NCI-H146 treated with DMSO at 0.1 percent for 48 hours (cell line): ENCODE results near the gene POLK.
"Not testable (repeated sequence)": the region's sequence is repeated elsewhere in the genome, so short reads cannot be mapped to it uniquely, and the experiment has no call there.

Experiments
- DNase-seq: peaks from one replicate; lab custom pipeline; 2025; ENCODE audit not compliant: unreplicated experiment; lab: John Stamatoyannopoulos, UW

POLK gene

GRCh38 chr5:75607341-75607740 lies 95.7 kb downstream of the POLK start:
- DNase-seq: not testable (repeated sequence)

DNA sequence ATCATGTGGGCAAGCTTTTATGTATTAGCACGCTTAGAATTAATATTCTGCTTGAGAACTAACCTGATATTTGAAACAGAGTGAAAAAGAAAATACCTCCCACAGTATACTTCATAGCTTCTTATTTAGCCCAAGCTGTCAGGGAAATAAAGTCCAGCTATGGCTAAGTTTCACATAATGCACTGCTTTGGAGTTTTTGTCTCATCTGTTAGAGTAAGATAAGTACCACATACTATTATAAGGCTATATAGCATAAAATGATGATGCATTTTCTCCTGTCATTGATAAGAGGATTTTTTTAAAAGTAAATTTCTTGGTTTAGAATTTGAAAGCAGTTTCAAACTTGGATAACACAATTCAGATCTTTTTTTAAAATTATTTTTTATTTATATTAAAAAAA lies 97.2 kb downstream of the POLK start:
- no peak for DNase-seq

DNA sequence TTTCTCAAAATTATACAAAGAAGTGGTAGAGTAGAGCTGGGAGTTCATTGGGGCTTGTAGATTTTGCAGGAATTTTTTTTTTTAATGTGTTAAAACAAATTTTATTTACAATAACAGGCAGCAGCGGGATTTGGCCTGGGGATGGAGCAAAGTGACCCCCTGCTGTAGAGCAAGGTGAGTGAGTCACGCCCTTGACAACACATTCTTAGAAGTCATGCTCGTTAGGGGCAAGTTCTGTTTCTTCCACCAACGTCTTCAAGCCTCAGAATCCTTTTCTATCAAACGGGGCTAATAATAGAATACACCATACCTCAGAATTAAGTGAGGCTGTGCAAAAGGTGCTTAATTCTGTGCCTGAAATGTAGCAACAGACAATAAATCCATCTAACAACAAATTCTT lies 98.5 kb downstream of the POLK start:
- no peak for DNase-seq

DNA sequence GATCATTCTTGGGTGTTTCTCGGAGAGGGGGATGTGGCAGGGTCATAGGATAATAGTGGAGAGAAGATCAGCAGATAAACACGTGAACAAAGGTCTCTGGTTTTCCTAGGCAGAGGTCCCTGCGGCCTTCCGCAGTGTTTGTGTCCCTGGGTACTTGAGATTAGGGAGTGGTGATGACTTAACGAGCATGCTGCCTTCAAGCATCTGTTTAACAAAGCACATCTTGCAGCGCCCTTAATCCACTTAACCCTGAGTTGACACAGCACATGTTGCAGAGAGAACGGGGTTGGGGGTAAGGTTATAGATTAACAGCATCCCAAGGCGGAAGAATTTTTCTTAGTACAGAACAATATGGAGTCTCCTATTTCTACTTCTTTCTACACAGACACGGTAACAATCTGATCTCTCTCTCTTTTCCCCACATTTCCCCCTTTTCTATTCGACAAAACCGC lies 99.2 kb downstream of the POLK start:
- not testable (repeated sequence) for DNase-seq

DNA sequence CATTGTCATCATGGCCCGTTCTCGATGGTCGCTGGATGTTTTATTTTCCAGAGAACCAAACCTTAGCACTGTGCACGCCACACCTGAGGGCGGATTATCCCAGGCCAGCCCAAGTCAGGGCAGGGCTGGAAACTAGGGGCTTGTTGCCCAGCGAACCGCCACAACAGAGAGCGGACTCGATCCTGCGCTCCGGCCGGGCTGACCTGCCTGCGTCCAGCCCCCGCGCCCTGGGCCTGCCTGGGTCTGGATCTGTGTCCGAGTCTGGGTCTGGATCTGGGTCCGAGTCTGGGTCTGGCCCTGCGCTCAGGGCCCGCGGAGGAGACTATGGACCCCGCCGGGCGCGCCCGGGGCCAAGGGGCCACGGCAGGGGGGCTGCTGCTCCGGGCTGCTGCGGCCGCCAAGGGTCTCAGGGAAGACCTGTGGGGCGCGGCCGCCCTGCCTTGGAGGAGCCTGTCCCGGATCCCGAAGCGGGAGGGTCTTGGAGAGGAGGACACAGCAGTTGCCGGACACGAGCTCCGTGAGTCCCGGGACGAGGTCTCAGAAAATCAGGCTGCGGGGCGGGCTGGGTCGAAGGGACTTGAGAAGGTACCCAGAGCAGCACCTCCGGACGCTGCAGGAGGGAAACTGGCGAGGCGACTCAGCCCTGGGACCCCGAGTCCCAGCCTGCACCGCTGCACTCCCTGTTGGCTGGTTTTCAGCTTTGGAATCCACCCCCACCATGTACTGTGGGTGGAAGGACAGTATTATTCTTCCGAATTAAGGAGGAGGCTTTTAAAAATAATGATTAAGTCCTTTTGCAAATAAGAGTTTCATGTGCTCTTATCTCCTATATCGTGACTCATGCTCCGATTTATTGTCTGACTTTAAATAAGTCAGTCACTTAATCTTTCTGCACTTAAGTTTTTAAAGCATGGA lies 99.9 kb downstream of the POLK start, which contains the start of gene ANKDD1B:
Gene ANKDD1B (plus strand): TSS at position 143 of the 915 bp plus-strand sequence. CDS start 182 bp downstream, at position 325.
- no peak for DNase-seq

DNA sequence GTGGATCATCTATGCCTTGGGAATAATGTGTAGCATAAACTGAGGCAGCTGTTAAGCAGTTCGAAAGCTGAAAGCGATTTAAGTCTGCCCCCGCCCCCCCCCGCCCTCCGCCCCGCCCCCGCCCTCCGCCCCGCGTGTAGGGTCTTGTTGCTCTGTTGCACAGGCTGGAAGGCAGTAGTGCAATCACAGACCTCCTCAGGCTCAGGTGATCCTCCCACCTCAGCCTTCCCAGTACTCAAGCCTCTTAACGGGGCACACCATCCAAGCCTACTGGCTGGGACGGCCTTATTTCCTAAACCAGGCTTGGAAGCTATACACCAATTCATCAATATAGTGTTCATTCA lies 100.5 kb downstream of the POLK start:
- DNase-seq: no peak

DNA sequence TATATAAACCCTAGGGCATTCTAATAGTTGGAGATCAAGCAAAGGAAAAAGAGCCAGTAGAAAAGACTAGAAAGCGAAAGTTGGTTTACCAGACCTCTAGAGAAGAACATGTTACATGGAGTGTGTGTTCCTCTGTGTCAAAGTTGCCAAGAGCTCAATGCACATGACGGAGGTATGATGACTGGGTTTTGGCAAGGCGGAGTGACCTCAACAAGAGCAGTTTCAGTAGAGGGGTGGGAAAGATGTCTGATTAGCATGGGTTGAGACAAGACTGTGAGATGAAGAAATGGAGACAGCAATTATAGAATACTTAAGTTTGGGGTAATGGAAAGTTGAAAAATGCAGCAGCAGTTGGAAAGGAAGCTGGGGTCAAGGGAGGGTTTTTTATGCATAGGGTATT lies 101.2 kb downstream of the POLK start:
- DNase-seq: no peak

DNA sequence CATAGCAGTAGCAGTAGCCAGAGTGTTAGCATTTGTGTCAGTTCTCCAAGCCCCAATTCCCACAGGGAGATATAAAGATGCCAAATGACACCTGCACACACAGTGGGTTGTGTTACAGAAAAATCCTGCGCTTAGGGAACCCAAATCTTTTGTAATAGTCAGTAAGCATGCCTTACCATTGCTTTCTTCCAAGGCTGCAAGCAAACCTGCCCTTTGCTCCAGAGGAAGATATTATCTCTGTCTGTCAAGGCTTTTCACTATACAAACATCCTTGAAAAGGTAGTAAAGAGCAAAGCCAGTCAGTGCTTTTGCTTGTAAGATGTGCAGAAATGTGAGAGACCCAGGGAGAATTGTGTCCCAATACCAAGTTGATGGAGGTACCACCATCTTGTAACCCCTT lies 102.5 kb downstream of the POLK start:
- no peak for DNase-seq

DNA sequence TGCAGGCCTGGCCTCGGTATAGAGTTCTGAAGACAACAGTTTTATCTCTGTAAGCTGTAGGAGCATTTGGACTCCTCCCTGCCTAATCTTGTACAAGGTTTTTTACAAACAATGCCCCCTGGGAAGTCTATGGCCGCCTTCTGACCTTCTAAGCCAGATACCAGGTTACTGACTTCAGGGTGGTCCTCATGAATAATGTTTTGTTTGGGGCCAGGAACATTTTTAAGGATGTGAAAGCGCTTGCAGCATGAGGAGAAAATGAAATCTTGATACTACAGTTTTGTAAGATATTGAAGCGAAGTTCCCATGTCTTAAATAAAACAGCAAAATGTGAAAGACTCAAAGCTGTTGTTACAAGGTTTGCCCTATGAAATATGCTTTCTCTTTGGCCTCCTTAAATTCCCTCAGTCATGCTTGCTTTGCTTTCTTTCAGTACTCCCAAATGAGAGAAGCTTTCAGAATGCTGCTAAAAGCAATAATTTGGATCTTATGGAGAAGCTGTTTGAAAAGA lies 104.7 kb downstream of the POLK start:
- DNase-seq: no peak

GRCh38 chr5:75616971-75617621 lies 105.4 kb downstream of the POLK start:
- no peak for DNase-seq

GRCh38 chr5:75617736-75618352 lies 106.2 kb downstream of the POLK start:
- no peak for DNase-seq

- DNase-seq: no peak
Observed at GRCh38 chr5:75620184-75620959, 108.7 kb downstream of the POLK start.

- DNase-seq: no peak
Observed at GRCh38 chr5:75622564-75622963, 110.9 kb downstream of the POLK start.

DNA sequence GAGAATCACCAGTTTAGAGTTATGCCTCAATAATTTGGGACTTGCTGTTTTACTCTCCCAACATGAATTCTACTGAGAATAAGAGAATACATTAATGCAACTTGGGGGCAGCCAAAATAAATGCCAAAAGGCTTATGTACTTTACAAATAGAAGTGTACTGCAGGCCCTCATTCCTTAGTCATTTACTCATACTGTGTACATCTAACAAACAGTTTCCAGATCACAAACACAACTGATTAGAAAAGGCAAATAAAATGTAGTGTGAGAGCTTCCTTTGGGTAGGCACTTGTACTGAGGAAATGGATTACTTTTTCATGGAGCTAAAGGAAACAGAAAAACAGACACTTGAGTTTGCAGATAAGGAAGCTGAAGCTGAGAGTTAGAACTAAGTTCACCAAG lies 112.2 kb downstream of the POLK start:
- DNase-seq: no peak

- no peak for DNase-seq
Observed at GRCh38 chr5:75626959-75627358, 115.3 kb downstream of the POLK start.

GRCh38 chr5:75627801-75628200 lies 116.1 kb downstream of the POLK start:
- DNase-seq: no peak

DNA sequence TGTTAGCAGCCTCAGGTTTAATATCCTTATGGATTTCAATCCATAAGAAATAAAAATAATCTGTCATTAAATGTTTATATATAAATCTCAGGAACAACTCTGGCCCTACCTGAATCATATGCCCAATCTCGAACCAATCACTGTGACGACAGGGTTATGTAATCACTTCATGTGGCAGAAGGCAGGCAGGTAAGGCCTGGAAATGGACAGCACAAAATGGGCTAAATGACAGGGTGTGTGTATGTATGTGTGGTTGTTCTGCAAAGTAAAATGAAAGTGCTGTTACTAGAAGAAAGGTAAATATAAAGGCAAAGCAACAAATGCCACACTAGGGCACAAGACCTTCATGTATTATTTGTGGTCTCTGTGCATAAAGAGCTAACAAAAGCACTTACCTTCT lies 119.2 kb downstream of the POLK start:
- DNase-seq: no peak

GRCh38 chr5:75632321-75632720 lies 120.6 kb downstream of the POLK start:
- no peak for DNase-seq

GRCh38 chr5:75637949-75638348 lies 126.3 kb downstream of the POLK start:
- no peak for DNase-seq

- DNase-seq: no peak
Observed at GRCh38 chr5:75639535-75640311, 128.0 kb downstream of the POLK start.
